IPS DF 19.7 (cell line): ENCODE data around the gene CRLF1.

Experiments used
- DNase-seq: peaks from one replicate; pipeline ENCODE4 v3.0.0-alpha.2; 2013; ENCODE audit warnings: low read depth, low spot score

The CRLF1 gene

DNA sequence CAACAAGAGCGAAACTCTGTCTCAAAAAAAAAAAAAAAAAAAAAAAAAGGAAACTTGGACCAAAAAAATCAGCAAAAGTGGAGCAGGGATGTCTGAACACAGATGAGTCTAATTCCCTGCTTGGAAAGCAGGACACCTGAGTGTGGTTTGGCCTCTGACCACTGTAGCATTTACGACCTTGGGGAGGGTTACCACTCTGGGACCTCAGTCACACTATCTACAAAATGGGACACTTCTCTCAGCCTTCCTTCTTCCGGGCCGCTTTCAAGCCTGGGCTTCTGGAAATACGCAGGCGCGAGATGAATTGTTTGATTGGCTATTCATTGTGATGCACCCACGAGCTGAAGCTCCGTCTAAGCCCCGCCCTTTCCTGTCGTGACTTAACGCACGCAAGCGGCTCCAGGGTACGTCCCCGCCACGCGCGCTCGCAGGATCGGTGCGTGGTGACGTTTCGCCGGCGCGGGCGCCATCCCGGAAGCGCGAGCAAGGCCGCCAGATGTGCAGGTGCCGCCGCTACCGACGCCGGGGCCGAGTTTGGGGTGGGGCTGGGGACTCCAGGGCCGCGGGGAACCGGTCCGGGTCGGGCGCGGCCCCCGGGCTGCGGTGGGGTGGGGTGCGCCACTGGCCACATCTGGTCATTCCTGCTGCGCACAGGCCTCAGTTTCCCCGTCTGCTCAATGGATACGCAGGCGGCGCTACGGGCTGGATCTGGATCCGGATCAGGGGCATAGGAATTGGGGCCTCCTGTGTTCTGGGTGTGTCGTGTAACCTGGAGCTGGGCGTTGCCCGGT lies 49.0 kb downstream of the CRLF1 start, which contains the start of gene KXD1:
TSS of gene KXD1 (plus strand) at position 460 of the 791 bp plus-strand sequence. CDS start 4,187 bp downstream, outside the sequence.
- peak; percentile 94 for DNase-seq

DNA sequence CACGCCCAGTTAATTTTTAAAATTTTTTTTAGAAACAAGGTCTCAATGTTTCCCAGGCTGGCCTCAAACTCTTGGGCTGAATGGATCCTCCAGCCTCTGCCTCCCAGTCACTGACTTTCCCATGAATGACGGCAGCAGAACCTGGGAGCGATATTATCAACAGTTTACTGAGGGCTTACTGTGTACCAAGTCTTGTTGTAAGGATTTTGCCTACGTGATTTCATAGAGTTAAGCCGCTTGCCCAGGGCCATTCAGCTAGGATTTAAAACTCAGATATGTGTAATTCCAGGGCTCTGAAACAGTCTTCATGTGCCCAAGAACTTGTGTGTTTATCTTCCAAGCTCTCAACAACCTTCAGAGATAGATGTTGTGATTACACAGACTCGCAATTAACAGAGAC lies 55.0 kb downstream of the CRLF1 start:
- no peak for DNase-seq

DNA sequence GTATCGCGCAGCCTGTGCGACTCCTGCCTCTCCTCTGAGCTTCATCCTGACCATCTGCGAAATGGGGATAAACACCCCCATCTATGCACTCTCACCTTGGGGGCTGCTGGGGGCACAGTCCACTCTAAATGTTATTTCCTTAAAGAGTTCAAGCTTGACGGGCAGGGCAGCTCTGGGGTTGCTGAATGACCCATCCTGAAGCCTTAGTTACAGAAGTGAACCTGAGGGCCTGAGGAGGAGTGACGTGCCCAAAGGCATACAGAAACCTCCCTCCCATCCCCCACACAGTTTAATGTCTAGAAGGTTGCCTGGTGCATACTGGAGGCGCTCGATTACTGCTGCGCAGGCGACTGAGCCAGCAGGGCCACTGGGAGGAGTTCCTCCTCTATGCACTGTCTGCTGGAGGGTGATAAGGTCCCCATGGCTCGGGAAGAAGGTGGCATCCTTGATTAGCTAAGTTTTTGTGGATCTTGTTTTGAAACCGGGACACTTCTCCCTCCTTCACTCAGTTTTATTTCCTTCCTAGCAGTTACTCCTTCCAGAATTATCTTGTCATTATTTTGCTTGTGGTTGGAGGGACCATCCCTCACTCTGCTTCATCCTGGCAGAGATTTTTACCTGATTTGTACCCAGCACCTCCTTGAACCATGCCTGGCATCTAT lies 62.7 kb downstream of the CRLF1 start:
- no peak for DNase-seq
